ENCODE measurements around the gene CCNT1. TPM values are rescaled to one million over a fixed set of nuclear protein-coding genes. Genes with fewer than 3 reads are reported as not detected.

CCNT1 gene
- total and polyA plus RNA-seq, 2 of the 13 experiments (the other 11 are each of a cell fraction or from before 2014, with no cell fraction given), result 18.0 to 28.2 TPM

- peak; percentile 14; the same call in 1 of the 2 replicates for TF ChIP-seq TFDP2 (CRISPR knock-in tag; IDR thresholded peaks at IDR 0.05)
- TF ChIP-seq DMTF1 (CRISPR knock-in tag; IDR thresholded peaks at IDR 0.05), result 0 out of 2 replicates have a peak, but pooled peaks have one; percentile 0
- TF ChIP-seq KLF6 (CRISPR knock-in tag; IDR thresholded peaks at IDR 0.05), result no peak
- no peak for TF ChIP-seq ZNF362 (CRISPR knock-in tag; IDR thresholded peaks at IDR 0.05; ENCODE audit: borderline replicate concordance)
- 0 out of 2 replicates have a peak, but pooled peaks have one; percentile 36 for TF ChIP-seq GTF3A (CRISPR knock-in tag; conservative IDR thresholded peaks at IDR 0.05)
- no peak for TF ChIP-seq ATF7 (IDR thresholded peaks at IDR 0.05)
- TF ChIP-seq ATF7 (CRISPR knock-in tag; IDR thresholded peaks at IDR 0.05), result no peak
- TF ChIP-seq NR0B2 (CRISPR knock-in tag; IDR thresholded peaks at IDR 0.05), result peak; percentile 75; the same call in 1 of the 2 replicates
- 0 out of 2 replicates have a peak, but pooled peaks have one; percentile 29 for TF ChIP-seq PAX8 (CRISPR knock-in tag; IDR thresholded peaks at IDR 0.05; ENCODE audit: borderline replicate concordance)
- TF ChIP-seq AKAP8 (CRISPR knock-in tag; IDR thresholded peaks at IDR 0.05), result no peak
- TF ChIP-seq ZNF615 (CRISPR knock-in tag; IDR thresholded peaks at IDR 0.05; ENCODE audit: borderline replicate concordance), result 0 out of 2 replicates have a peak, but pooled peaks have one; percentile 14
- no peak for TF ChIP-seq MLXIP (CRISPR knock-in tag; IDR thresholded peaks at IDR 0.05; ENCODE audit: borderline replicate concordance)
- TF ChIP-seq ZNF646 (CRISPR knock-in tag; IDR thresholded peaks at IDR 0.05), result 0 out of 2 replicates have a peak, but pooled peaks have one; percentile 22
- no peak for TF ChIP-seq ZNF883 (CRISPR knock-in tag; IDR thresholded peaks at IDR 0.05; ENCODE audit: not compliant biosample characterization)
- no peak for TF ChIP-seq ERF (CRISPR knock-in tag; IDR thresholded peaks at IDR 0.05)
Observed at GRCh38 chr12:48716168-48716492, 377 bp downstream of the CCNT1 start (continued).
